ENCODE measurements around the gene PATZ1.

The PATZ1 gene

GRCh38 chr22:31281733-31282132, 64.4 kb downstream of the PATZ1 start:
- no peaks in the 10 kb centered on the region for H3K27me3 ChIP-seq (ENCODE audit: insufficient read depth, poor library complexity, severe bottlenecking)
- no peak overlapping the region for H3K27ac ChIP-seq (replicated peaks)
- TF ChIP-seq SPI1 (IDR thresholded peaks at IDR 0.05; ENCODE audit: borderline replicate concordance, low read depth) = no peak
- no peak for TF ChIP-seq REST (IDR thresholded peaks at IDR 0.05; ENCODE audit: insufficient replicate concordance, low read depth)
- no peak for TF ChIP-seq GABPA (IDR thresholded peaks at IDR 0.05; ENCODE audit: low read depth)
- no peak for TF ChIP-seq CTCF (IDR thresholded peaks at IDR 0.05; ENCODE audit: insufficient read depth, low read length)
- TF ChIP-seq POLR2AphosphoS5 (IDR thresholded peaks at IDR 0.05; ENCODE audit: low read depth) = no peak
- no peak overlapping the region for H3K4me3 ChIP-seq (replicated peaks; ENCODE audit: insufficient read depth, low read length)
- DNase-seq (ENCODE audit: low read depth in 1 of 2, low spot score in 1 of 2) = no peak

- Histone ChIP-seq H3K27me3 (ENCODE audit: insufficient read depth, poor library complexity, severe bottlenecking) (no peaks in the 10 kb centered on the region), H3K27ac (replicated peaks) (no peak overlapping the region)
Measured at GRCh38 chr22:31279821-31280505, 66.2 kb downstream of the PATZ1 start.

More at GRCh38 chr22:31279821-31280505, 66.2 kb downstream of the PATZ1 start:
- H3K4me3 ChIP-seq (replicated peaks; ENCODE audit: insufficient read depth, low read length) = no peak overlapping the region
- no peak for TF ChIP-seq SPI1 (IDR thresholded peaks at IDR 0.05; ENCODE audit: borderline replicate concordance, low read depth)
- TF ChIP-seq POLR2AphosphoS5 (IDR thresholded peaks at IDR 0.05; ENCODE audit: low read depth) = no peak
- TF ChIP-seq REST (IDR thresholded peaks at IDR 0.05; ENCODE audit: insufficient replicate concordance, low read depth) = no peak
- no peak for TF ChIP-seq GABPA (IDR thresholded peaks at IDR 0.05; ENCODE audit: low read depth)
- TF ChIP-seq CTCF (IDR thresholded peaks at IDR 0.05; ENCODE audit: insufficient read depth, low read length) = no peak
- no peak for DNase-seq (ENCODE audit: low read depth in 1 of 2, low spot score in 1 of 2)

Measured in HL-60 (cell line).